NCI-H2107 treated with DMSO at 0.1 percent for 48 hours (cell line): ENCODE results near the gene MESD.
"Not testable (repeated sequence)": the region's sequence is repeated elsewhere in the genome, so short reads cannot be mapped to it uniquely, and the experiment has no call there.

ENCODE experiments used
- DNase-seq: peaks from one replicate; lab custom pipeline; 2025; ENCODE audit not compliant: unreplicated experiment; lab: John Stamatoyannopoulos, UW

The MESD gene

DNA sequence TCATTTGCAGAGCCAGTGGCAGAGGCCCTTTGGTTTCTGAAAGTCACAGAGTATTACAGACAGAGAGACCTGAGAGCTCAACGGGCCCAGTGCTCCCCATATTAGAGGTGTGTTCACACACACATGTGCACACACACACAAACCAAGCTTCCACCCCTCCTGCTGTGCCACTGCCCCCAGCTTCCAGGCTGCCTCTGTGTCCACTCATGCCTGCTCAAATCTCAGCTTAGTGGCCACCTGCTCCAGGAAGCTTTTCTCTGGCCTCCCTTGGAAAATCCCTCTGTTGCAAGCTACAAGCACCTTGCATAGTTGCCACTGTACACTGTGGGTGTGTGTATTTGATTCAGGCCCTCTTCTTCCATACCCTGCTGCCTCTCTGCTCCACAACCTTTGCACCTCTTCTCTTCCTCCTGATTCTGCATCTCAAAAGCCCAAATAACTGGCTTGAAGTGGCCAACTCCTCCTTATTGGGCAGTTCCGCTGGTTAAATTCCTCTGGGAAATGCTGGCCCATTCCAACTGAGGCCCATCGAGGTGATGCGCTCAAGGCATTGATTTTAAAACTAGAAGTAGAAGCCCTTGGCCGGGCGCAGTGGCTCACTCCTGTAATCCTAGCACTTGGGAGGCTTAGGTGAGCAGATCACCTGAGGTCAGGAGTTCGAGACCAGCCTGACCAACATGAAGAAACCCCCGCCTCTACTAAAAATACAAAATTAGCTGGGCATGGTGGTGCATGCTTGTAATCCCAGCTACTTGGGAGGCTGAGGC is 23.0 kb downstream of the MESD start:
- no peak for DNase-seq

DNA sequence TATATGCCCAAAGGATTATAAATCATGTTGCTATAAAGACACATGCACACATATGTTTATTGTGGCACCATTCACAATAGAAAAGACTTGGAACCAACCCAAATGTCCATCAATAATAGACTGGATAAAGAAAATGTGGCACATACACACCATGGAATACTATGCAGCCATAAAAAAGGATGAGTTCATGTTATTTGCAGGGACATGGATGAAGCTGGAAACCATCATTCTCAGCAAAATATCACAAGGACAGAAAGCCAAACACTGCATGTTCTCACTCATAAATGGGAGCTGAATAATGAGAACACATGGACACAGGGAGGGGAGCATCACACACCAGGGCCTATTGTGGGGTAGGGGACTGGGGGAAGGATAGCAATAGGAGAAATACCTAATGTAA is 24.2 kb downstream of the MESD start:
- not testable (repeated sequence) for DNase-seq

DNA sequence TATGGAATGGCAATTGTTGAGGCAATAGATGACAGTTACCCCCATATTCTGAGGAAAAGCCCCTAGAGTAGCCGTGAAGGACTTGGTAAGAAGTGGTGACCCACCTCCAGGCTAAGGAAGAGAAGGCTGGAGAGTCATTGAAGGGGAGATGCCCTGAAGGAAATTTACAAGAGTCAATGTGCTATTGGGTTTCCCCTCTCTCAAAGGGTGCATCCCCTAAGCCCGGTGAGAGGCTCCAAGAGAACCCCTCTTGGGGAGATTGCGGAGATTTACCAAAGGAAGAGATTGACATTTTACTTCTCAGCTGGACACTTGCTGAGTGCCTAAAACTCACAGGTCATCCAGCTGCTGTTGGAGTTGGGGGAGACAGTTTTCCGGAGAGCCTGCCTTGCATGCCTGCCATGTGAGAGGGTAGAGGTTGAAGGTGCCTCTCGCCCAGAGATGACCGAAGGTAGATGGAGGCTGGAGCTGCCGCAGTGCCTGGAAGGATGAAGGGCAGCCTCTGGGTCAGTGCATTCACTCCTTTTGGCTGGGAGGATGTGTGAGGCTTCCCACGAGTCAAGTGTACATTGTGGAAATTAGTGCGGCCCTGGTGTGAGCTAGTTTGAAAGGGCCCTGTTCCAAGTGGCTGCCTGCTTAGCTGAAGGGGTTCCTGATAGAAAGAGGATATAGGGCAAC is 30.7 kb downstream of the MESD start:
- no peak for DNase-seq

GRCh38 chr15:80957976-80958375 is 31.6 kb downstream of the MESD start:
- DNase-seq: no peak

GRCh38 chr15:80957556-80957955 is 32.1 kb downstream of the MESD start:
- DNase-seq: no peak

- DNase-seq: not testable (repeated sequence)
Measured at GRCh38 chr15:80955571-80956452, 33.8 kb downstream of the MESD start.

DNA sequence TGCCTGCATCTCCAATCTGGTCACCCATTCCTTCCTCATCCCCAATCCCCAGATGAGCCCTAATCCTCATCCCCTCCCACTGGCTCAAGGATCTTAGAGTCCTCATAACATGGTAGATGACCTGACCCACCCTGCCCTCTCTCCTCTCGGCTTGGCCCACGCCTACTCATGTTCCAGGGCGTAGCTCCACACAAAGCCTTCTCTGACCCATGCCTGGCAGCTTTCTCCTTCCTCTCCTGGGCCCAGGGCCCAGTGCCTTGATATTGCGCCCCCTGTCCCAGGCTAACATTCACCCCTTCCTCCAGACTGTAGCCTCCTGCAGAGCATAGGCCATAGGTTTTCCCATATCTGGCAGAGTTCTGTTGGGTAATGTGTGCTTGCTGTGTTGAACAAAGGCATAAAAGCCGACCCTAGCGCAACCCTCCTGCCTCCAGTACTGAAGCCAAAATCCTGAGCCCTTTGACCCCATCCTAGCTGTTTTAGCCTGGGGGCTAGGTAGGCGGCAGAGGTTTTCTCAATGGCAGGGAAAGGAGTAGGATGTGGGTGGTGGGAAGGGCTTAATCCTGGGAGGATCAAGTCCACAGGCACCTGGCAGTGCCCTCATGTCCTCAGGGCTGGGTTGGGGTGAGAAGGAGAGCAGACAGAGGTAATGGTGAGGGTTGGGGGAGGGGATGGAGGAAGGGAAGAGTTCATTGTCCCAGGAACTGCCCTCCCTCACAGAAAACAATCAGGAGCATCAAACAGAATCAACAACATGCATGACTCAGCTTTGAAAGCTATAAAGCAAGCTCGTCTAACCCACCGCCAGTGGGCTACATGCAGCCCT is 35.5 kb downstream of the MESD start:
- DNase-seq: no peak

DNA sequence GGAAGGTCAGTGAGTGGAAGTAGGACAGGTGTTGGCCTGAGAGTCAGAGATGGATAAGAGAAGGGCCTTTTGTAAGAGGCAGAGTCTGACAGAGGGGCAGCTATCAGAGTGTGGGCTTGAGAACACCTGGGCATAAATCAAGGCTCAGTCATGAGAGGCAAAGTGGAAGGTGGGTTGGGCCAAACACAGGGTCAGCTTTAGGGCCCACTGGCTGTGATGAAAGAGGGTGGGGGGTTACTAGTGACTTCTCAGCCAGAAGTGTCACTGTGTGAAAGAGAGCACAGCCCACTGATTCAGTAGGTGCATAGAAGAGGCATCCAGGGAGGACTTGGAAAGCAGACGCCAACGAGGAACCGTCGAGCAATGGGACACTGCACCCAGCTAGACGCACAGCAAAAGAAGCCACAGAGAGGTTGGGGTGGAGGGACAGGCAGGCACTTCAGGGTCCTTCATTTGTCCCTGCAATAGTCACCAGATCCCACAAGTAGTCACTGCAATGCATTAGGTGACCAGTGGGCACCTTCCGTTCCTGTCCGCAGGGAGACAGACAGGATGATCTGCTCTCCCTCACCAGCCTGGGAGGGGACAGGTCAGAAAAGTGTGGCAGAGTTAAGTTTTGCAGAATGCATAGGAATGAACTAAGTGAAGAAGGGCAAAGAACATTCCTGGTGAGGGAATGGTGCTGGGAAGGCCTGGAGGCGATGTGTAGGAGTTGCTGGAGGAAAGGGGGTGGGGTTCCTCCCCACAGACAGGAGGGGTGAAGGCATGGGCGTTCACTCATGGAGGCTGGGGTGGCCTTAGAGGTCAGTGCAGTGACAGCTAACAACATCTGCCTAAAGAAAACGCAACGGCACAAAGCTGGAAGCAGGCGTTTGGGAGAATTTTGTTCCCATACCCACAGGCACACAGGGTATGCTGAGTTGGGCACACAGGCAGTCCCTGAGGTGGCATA is 36.3 kb downstream of the MESD start:
- DNase-seq: no peak

DNA sequence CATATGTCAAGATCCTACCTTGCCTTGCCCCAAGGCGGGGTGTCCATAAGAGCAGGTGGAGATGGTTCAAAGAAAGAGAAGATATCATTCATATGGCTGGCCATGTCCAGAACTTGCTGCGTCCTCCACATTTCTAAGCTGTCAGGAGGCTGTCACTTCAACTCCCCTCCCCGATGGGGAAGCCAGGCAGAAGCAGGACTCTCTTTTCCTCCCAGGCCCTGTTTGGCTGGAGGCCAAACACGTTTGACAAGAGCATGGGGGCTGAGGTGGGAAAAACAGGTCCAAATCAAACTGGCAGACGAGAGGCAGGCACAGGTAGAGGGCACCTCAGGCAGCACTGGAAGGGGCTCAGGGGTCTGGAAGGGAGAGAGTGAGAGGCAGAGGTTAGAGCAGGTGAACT is 37.7 kb downstream of the MESD start:
- no peak for DNase-seq

- DNase-seq: no peak
Measured at GRCh38 chr15:80950291-80951078, 39.1 kb downstream of the MESD start.

DNA sequence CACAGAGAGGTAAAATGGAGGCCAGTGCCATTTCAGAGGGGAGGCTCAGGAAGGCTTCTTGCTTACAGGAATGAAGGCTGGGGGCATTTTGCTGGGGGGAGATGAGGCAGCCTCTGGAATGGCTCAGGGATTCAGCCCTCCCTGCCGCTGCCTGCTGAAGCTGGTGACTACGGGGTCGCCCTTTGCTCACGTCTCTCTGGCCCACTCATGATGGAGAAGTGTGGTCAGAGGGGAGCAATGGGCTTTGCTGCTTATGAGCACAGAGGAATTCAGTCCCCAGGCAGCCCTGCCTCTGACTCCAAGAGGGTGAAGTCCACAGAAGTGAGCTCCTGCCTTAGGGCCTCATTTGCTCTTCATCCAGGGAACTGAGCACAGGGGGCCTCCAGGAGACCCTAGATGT is 39.9 kb downstream of the MESD start:
- no peak for DNase-seq

DNA sequence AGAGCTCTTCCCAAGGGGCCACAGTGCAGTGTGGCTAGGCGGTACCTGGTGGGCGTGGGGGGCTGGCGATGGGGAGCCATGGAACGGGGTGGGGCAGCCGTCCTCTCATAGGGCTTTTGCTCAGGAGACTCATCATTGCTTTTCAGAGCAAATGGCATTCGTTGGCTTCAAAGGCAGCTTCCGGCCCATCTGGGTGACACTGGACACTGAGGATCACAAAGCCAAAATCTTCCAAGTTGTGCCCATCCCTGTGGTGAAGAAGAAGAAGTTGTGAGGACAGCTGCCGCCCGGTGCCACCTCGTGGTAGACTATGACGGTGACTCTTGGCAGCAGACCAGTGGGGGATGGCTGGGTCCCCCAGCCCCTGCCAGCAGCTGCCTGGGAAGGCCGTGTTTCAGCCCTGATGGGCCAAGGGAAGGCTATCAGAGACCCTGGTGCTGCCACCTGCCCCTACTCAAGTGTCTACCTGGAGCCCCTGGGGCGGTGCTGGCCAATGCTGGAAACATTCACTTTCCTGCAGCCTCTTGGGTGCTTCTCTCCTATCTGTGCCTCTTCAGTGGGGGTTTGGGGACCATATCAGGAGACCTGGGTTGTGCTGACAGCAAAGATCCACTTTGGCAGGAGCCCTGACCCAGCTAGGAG is 40.8 kb downstream of the MESD start:
- DNase-seq: no peak

GRCh38 chr15:80946576-80946975 is 43.0 kb downstream of the MESD start:
- DNase-seq: no peak

DNA sequence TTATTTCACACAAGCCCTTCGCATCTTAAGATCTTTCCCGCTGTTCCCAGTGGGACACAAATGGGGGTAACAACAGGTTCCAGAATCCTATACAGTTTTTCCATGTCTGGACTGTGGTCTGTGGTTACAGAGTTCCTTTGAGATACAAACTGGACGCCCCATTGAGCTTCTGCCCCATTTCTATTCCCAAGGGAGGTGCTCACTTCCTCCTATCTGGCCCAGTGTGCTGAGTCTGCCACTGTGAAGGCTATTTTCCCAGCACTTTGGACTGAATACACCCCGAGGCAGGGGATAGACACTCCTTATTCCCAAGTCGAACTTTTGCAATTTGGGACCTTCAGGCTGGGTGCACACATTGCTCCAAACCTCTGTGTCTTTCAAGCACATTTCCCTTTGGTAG is 44.0 kb downstream of the MESD start:
- no peak for DNase-seq

DNA sequence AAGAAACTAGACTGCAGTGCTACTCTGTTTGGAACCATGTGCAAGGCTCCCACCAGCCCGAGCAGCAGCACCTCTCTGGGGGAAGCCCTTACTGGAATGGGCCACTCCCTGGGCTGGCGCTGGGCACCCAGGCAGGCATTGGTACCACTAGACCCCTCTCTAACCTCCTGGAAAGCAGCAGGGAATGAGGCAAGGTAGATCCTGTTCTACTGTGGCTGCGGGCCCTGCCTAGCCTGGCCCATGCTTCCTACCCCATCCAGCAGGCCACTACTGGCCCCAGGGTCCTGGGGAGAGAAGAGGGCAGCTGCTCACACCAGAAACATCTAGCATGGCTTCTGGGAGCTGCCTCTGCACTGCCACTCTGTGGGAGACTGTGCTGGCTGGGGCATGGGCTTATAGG is 44.8 kb downstream of the MESD start:
- no peak for DNase-seq

- no peak for DNase-seq
Measured at GRCh38 chr15:80942746-80943565, 46.7 kb downstream of the MESD start.

DNA sequence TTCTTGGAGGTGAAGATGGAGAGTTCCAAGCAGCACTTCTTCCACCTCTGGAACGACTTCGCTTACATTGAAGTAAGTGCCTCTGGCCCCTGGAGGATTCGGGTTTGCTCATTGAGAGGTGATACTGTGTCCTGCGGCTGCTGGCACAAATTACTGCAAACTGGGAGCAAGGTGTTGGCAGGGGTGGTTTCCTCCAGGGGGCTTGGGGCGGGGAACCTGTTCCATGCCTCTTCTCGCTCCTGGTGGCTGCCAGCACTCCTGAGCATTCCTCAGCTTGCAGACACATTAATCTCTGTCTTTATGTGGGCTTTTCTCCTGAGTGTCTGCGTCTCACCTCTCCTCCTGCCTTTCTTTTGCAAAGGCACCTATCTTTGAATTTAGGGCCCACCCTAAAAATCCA is 47.4 kb downstream of the MESD start:
- no peak for DNase-seq

DNA sequence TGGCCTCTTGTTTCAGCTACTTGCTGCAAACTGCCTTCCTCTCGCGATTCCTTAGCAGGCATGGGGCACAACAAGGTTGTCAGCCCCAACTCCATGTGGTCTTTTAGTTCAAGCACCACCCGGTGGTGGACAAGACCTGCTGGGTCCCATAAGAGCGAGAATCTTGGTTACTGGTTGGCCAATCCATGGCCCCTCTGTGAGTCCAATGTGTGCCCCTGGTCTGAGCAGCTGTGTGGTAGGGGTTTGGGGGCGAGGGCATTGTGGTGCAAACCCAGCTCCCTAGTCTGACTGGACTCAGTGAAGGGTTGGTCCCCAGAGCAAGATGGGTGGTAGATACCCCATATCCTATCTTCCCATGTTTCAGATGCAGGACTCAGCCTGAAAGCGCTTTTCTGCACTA is 48.8 kb downstream of the MESD start:
- no peak for DNase-seq
